OCI-M2 (cell line): ENCODE results near the gene MAG.

Experiments
- DNase-seq: peaks from one replicate; lab custom pipeline; 2025; ENCODE audit not compliant: unreplicated experiment; lab: John Stamatoyannopoulos, UW

MAG gene

GRCh38 chr19:35315883-35316282, 23.9 kb downstream of the MAG start:
- DNase-seq, result no peak

- DNase-seq, result no peak
Measured at GRCh38 chr19:35316560-35316959, 24.6 kb downstream of the MAG start.

GRCh38 chr19:35317464-35318043, 25.6 kb downstream of the MAG start:
- no peak for DNase-seq

- DNase-seq, result no peak
Measured at GRCh38 chr19:35318679-35319448, 26.9 kb downstream of the MAG start.

- DNase-seq, result no peak
Measured at GRCh38 chr19:35320065-35320713, 28.2 kb downstream of the MAG start.

- no peak for DNase-seq
Measured at GRCh38 chr19:35321291-35321690, 29.3 kb downstream of the MAG start.

GRCh38 chr19:35322014-35322413, 30.1 kb downstream of the MAG start:
- DNase-seq, result no peak

- no peak for DNase-seq
Measured at GRCh38 chr19:35327642-35328041, 35.7 kb downstream of the MAG start.

GRCh38 chr19:35328851-35329285, 36.9 kb downstream of the MAG start, which contains the start of gene CD22:
Gene CD22 (plus strand): TSS chr19:35329187. CDS start chr19:35332041, 2,854 bp downstream.
- no peak for DNase-seq

GRCh38 chr19:35329323-35329722, 37.4 kb downstream of the MAG start:
- no peak for DNase-seq

- no peak for DNase-seq
Measured at GRCh38 chr19:35330475-35330874, 38.5 kb downstream of the MAG start.

GRCh38 chr19:35331551-35332214, 39.7 kb downstream of the MAG start:
- DNase-seq, result no peak

- DNase-seq, result no peak
Measured at GRCh38 chr19:35332817-35333216, 40.9 kb downstream of the MAG start.

- no peak for DNase-seq
Measured at GRCh38 chr19:35334144-35334753, 42.3 kb downstream of the MAG start.

GRCh38 chr19:35336166-35336955, 44.4 kb downstream of the MAG start:
- no peak for DNase-seq

GRCh38 chr19:35337097-35337983, 45.4 kb downstream of the MAG start:
- DNase-seq, result no peak

GRCh38 chr19:35337984-35338296, 46.0 kb downstream of the MAG start:
- no peak for DNase-seq

GRCh38 chr19:35340431-35340830, 48.5 kb downstream of the MAG start:
- DNase-seq, result no peak

GRCh38 chr19:35341006-35341405, 49.0 kb downstream of the MAG start:
- DNase-seq, result no peak
